HepG2 (cell line): ENCODE results near the gene OGFOD3. TPM values are rescaled to one million over a fixed set of nuclear protein-coding genes. Genes with fewer than 3 reads are reported as not detected.

Source experiments
- BCL6 ChIP-seq: IDR thresholded peaks from 2 replicates; pipeline ENCODE4 v1.6.1; 2016; ENCODE audit warnings: missing genetic modification reagents, missing compliant biosample characterization
- CENPX ChIP-seq: sonication (generic); formaldehyde crosslinking; IDR thresholded peaks from 2 replicates; pipeline ENCODE4 v1.9.0; 2021; ENCODE audit warnings: mild to moderate bottlenecking, missing genetic modification reagents, moderate library complexity
- FOXO1 ChIP-seq: sonication (generic); formaldehyde crosslinking; IDR thresholded peaks from 2 replicates; pipeline ENCODE4 v1.4.0; 2020; ENCODE audit warnings: missing genetic modification reagents
- GPN1 ChIP-seq: sonication (generic); formaldehyde crosslinking; IDR thresholded peaks from 2 replicates; pipeline ENCODE4 v1.5.1; 2020; ENCODE audit warnings: missing genetic modification reagents, borderline replicate concordance
- JUN ChIP-seq: sonication (generic); formaldehyde crosslinking; IDR thresholded peaks from 2 replicates; pipeline ENCODE4 v1.4.0; 2020; ENCODE audit warnings: mild to moderate bottlenecking, missing genetic modification reagents
- KAT7 ChIP-seq: IDR thresholded peaks from 2 replicates; pipeline ENCODE4 v1.6.1; 2018; ENCODE audit warnings: borderline replicate concordance, missing compliant biosample characterization
- POLR2A ChIP-seq, 2 experiments: IDR thresholded peaks; 2 replicates each; pipeline ENCODE4 v1.6.1; 2011; ENCODE audit warnings: low read depth in 2 of 2, low read length in 2 of 2, mild to moderate bottlenecking in 1 of 2, moderate library complexity in 1 of 2; ENCODE audit not compliant: insufficient read depth in 1 of 2
- REST ChIP-seq, 2 experiments: IDR thresholded peaks; 2 replicates each; pipeline ENCODE4 v1.6.1; 2011 to 2012; ENCODE audit warnings: low read length in 2 of 2, borderline replicate concordance in 1 of 2, low read depth in 1 of 2, mild to moderate bottlenecking in 1 of 2, moderate library complexity in 1 of 2
- RXRB ChIP-seq: IDR thresholded peaks from 2 replicates; pipeline ENCODE4 v1.6.1; 2016; ENCODE audit warnings: borderline replicate concordance, missing genetic modification reagents, missing compliant biosample characterization
- SIX1 ChIP-seq: sonication (generic); formaldehyde crosslinking; IDR thresholded peaks from 2 replicates; pipeline ENCODE4 v1.4.0; 2020; ENCODE audit warnings: missing genetic modification reagents, borderline replicate concordance
- SOX5 ChIP-seq: IDR thresholded peaks from 2 replicates; pipeline ENCODE4 v1.6.1; 2016; ENCODE audit warnings: borderline replicate concordance
- TMF1 ChIP-seq: sonication (generic); formaldehyde crosslinking; IDR thresholded peaks from 2 replicates; pipeline ENCODE4 v1.8.1; 2022; ENCODE audit warnings: low read depth, missing genetic modification reagents
- ZBTB33 ChIP-seq: sonication (generic); formaldehyde crosslinking; IDR thresholded peaks from 2 replicates; pipeline ENCODE4 v1.4.0; 2020; ENCODE audit warnings: missing genetic modification reagents
- ZFP91 ChIP-seq: sonication (generic); formaldehyde crosslinking; IDR thresholded peaks from 2 replicates; pipeline ENCODE4 v1.9.0; 2022; ENCODE audit warnings: missing genetic modification reagents, mild to moderate bottlenecking, borderline replicate concordance
- ZNF205 ChIP-seq: IDR thresholded peaks from 2 replicates; pipeline ENCODE4 v1.6.1; 2018; ENCODE audit warnings: missing biosample characterization, missing genetic modification reagents
- polyA plus RNA-seq, 8 experiments: library from polyadenylated mRNA; depleted of rRNA in 3 of 8; stranded (reverse) in 7 of 8; unstranded in 1 of 8; fragments of >200 nt; fragmentation: Illumina TruSeq in 4 of 8; extraction: Trizol in 4 of 8; gene quantifications; 2 replicates each; pipeline versions ENCODE4 v1.2.1 to v1.2.3, GENCODE V29; 2011 to 2016; ENCODE audit warnings: low read depth in 4 of 8, missing spikeins in 1 of 8, mixed read lengths in 1 of 8; ENCODE audit not compliant: insufficient read depth in 1 of 8
- total RNA-seq, 5 experiments: library from RNA; depleted of rRNA; stranded (reverse); fragments of >200 nt; fragmentation: Illumina TruSeq; extraction: Trizol; gene quantifications; 2 replicates each; pipeline ENCODE4 v1.2.3, GENCODE V29; 2016; ENCODE audit warnings: low read depth in 1 of 5
- TF ChIP-seq, protein P1 (sequence below): sonication (generic); formaldehyde crosslinking; IDR thresholded peaks from 2 replicates; pipeline ENCODE4 v1.5.0; 2020; ENCODE audit warnings: mild to moderate bottlenecking, low read depth, missing genetic modification reagents, borderline replicate concordance
- TF ChIP-seq, protein P2 (sequence below): sonication (generic); formaldehyde crosslinking; IDR thresholded peaks from 2 replicates; pipeline ENCODE4 v1.5.0; 2020; ENCODE audit warnings: mild to moderate bottlenecking, missing genetic modification reagents
- TF ChIP-seq, protein P3 (sequence below): sonication (generic); formaldehyde crosslinking; IDR thresholded peaks from 2 replicates; pipeline ENCODE4 v1.8.1; 2023; ENCODE audit warnings: mild to moderate bottlenecking, missing genetic modification reagents, borderline replicate concordance

Gene OGFOD3
- total and polyA plus RNA-seq, 2 of the 13 experiments (the other 11 are each of a cell fraction or from before 2014, with no cell fraction given), result 40.0 to 42.1 TPM

- TF ChIP-seq, protein P1, sequence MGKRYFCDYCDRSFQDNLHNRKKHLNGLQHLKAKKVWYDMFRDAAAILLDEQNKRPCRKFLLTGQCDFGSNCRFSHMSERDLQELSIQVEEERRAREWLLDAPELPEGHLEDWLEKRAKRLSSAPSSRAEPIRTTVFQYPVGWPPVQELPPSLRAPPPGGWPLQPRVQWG, result no peak
- peak; percentile 81 for TF ChIP-seq ZBTB33 (CRISPR knock-in tag)
- TF ChIP-seq, protein P2, sequence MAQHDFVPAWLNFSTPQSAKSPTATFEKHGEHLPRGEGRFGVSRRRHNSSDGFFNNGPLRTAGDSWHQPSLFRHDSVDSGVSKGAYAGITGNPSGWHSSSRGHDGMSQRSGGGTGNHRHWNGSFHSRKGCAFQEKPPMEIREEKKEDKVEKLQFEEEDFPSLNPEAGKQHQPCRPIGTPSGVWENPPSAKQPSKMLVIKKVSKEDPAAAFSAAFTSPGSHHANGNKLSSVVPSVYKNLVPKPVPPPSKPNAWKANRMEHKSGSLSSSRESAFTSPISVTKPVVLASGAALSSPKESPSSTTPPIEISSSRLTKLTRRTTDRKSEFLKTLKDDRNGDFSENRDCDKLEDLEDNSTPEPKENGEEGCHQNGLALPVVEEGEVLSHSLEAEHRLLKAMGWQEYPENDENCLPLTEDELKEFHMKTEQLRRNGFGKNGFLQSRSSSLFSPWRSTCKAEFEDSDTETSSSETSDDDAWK (CRISPR knock-in tag), result no peak
- TF ChIP-seq ZFP91 (CRISPR knock-in tag), result peak; percentile 80; the same call in 1 of the 2 replicates
- no peak for TF ChIP-seq POLR2A (IDR thresholded peaks at IDR 0.05; ENCODE audit: insufficient read depth in 1 of 2, low read depth in 2 of 2, low read length in 2 of 2)
- peak; percentile 60; the same call in 1 of the 2 replicates for TF ChIP-seq SOX5 (CRISPR knock-in tag)
- peak; percentile 38; the same call in 1 of the 2 replicates for TF ChIP-seq SIX1 (CRISPR knock-in tag)
- peak; percentile 78; the same call in 1 of the 2 replicates for TF ChIP-seq ZNF205 (CRISPR knock-in tag)
- TF ChIP-seq TMF1, result no peak; the same call in 1 of the 2 replicates
- TF ChIP-seq, protein P3, sequence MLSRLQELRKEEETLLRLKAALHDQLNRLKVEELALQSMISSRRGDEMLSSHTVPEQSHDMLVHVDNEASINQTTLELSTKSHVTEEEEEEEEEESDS (CRISPR knock-in tag), result no peak
- peak in 1 of 2 experiments; percentile 76; a peak in 2 of 4 replicates for TF ChIP-seq REST (IDR thresholded peaks at IDR 0.05; ENCODE audit: borderline replicate concordance in 1 of 2, low read depth in 1 of 2, low read length in 2 of 2)
- no peak for TF ChIP-seq JUN (CRISPR knock-in tag)
- peak; percentile 87; the same call in 1 of the 2 replicates for TF ChIP-seq KAT7
- peak; percentile 30 for TF ChIP-seq BCL6 (CRISPR knock-in tag)
- 0 out of 2 replicates have a peak, but pooled peaks have one; percentile 70 for TF ChIP-seq RXRB (CRISPR knock-in tag)
- TF ChIP-seq FOXO1 (CRISPR knock-in tag), result 0 out of 2 replicates have a peak, but pooled peaks have one; percentile 9
- no peak for TF ChIP-seq CENPX
- 0 out of 2 replicates have a peak, but pooled peaks have one; percentile 54 for TF ChIP-seq GPN1 (CRISPR knock-in tag)
These were observed 66.5 kb downstream of the OGFOD3 start (continued) for GRCh38 chr17:82351713-82352488.
